ENCODE measurements around the gene SCP2. TPM values are rescaled to one million over a fixed set of nuclear protein-coding genes. Genes with fewer than 3 reads are reported as not detected.

The SCP2 gene
- total and polyA plus RNA-seq, 4 donors = 85.6 to 157 (median 128) TPM

DNA sequence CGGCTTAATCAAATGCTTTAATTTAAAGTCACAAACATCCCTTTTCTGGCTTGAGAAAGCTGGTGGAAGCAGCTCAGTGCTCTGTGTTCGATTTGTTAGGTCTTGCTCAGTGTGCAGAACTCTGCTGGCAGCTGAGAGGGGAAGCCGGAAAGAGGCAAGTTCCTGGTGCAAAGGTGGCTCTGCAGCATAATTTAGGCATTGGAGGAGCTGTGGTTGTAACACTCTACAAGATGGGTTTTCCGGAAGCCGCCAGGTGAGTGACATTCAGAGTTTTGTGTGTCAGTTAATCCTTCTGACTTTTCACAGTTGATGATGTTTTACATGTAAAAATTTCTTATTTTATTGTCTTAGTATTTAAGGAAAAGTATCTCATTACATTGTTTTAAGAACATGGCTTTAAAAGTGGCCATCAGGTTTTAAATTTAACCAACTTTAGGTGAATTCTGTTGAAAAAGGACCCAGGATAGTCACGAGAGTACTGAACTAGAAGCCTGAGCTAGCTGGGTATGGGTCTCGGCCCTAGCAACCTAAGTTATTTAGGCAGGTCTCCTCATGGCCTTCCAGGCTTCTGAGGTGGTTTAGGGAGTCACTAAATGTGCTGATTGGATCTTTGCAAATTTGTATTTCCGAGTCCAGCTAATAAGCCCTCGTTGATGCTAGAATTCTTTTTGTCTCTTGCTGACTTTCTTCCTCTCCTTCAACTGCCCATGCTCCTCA is 87.9 kb downstream of the SCP2 start:
- Histone ChIP-seq H3K9ac (ENCODE audit: insufficient read depth in 1 of 2, low read length in 2 of 2) (peak overlapping the region in 1 of 2 donors; percentile 26), H3K27me3 (ENCODE audit: control insufficient read depth in 3 of 3, insufficient read depth in 3 of 3, low read length in 2 of 3) (no peaks in the 10 kb centered on the region), H3K4me3 (peak overlapping the region; percentile 81), H3K36me3 (ENCODE audit: control insufficient read depth in 4 of 4, insufficient read depth in 4 of 4, low read length in 4 of 4) (peaks cover 0 to 2% (median 0%) of the 10 kb centered on the region in 4 donors), H3K9me3 (ENCODE audit: control insufficient read depth in 4 of 4, insufficient read depth in 3 of 4, low read length in 3 of 4) (no peaks in the 10 kb centered on the region), H3K4me1 (ENCODE audit: control insufficient read depth in 5 of 5, insufficient read depth in 5 of 5, low read length in 5 of 5) (peaks cover 0 to 14% (median 5%) of the 10 kb centered on the region in 5 donors), H3K27ac (ENCODE audit: low read depth in 1 of 2, low read length in 1 of 2) (peak overlapping the region in 1 of 2 donors; percentile 70)
- DNase-seq (peak; percentile 82 to 95 (median 89)), ATAC-seq (ENCODE audit: insufficient read depth, low FRiP score) (peak; percentile 93)
- TF ChIP-seq, protein P1, sequence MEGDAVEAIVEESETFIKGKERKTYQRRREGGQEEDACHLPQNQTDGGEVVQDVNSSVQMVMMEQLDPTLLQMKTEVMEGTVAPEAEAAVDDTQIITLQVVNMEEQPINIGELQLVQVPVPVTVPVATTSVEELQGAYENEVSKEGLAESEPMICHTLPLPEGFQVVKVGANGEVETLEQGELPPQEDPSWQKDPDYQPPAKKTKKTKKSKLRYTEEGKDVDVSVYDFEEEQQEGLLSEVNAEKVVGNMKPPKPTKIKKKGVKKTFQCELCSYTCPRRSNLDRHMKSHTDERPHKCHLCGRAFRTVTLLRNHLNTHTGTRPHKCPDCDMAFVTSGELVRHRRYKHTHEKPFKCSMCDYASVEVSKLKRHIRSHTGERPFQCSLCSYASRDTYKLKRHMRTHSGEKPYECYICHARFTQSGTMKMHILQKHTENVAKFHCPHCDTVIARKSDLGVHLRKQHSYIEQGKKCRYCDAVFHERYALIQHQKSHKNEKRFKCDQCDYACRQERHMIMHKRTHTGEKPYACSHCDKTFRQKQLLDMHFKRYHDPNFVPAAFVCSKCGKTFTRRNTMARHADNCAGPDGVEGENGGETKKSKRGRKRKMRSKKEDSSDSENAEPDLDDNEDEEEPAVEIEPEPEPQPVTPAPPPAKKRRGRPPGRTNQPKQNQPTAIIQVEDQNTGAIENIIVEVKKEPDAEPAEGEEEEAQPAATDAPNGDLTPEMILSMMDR (IDR thresholded peaks at IDR 0.05; ENCODE audit: control extremely low read depth, extremely low read depth) = no peak
- 1 to 3% methylated on average over 9 of the region's 9 CpGs for WGBS, 2 donors

DNA sequence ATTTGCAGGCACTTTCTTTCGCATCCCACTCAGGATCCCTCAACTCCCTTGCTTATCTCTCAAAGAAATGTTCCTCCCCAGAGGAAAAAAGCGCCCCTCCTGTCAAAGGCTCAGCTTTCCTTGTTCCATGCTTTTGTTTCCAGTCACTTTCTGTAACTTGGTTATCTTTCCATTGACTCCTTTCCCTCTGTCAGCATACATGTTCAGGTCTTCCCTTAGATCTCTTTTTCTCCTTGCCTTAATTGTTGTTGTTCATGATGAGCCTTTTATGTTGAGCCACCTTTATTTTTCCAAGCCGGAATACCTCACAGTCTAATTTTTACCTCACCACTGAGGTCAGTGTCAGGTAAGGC is 88.4 kb downstream of the SCP2 start:
- peak overlapping the region in 1 of 2 donors; percentile 70 for H3K27ac ChIP-seq (ENCODE audit: low read depth in 1 of 2, low read length in 1 of 2)
- H3K9me3 ChIP-seq (ENCODE audit: control insufficient read depth in 4 of 4, insufficient read depth in 3 of 4, low read length in 3 of 4) = no peaks in the 10 kb centered on the region

DNA sequence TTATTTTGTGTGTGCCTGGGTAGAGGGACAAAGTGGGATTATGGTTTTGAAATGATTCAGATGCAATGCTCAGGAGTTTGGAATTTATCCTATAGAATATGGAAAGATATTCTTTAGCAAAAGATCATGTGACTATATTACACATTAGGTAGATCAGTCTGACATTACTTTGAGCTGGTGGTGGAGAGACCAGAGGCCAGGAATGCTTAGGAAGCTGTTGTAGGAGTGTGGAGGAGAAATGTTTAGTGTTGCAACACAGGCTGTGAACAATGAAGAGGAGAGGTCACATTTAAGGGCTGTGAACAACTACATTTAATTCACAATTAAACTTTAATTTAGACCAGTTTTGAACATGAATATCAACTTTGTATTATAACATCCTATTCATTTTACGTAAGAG is 89.6 kb downstream of the SCP2 start:
- Histone ChIP-seq H3K4me3 (no peak overlapping the region), H3K9ac (ENCODE audit: insufficient read depth in 1 of 2, low read length in 2 of 2) (no peak overlapping the region), H3K27ac (ENCODE audit: low read depth in 1 of 2, low read length in 1 of 2) (no peak overlapping the region), H3K4me1 (ENCODE audit: control insufficient read depth in 5 of 5, insufficient read depth in 5 of 5, low read length in 5 of 5) (peaks cover 0 to 14% (median 5%) of the 10 kb centered on the region in 5 donors), H3K36me3 (ENCODE audit: control insufficient read depth in 4 of 4, insufficient read depth in 4 of 4, low read length in 4 of 4) (peaks cover 0 to 2% (median 0%) of the 10 kb centered on the region in 4 donors), H3K9me3 (ENCODE audit: control insufficient read depth in 4 of 4, insufficient read depth in 3 of 4, low read length in 3 of 4) (no peaks in the 10 kb centered on the region), H3K27me3 (ENCODE audit: control insufficient read depth in 3 of 3, insufficient read depth in 3 of 3, low read length in 2 of 3) (no peaks in the 10 kb centered on the region)
- TF ChIP-seq, protein P1 (IDR thresholded peaks at IDR 0.05; ENCODE audit: control extremely low read depth, extremely low read depth) = no peak
- no peak for ATAC-seq (ENCODE audit: insufficient read depth, low FRiP score)
- WGBS, 2 donors = 97 to 100% methylated on average over 1 of the region's 1 CpG
- no peak for DNase-seq

More for the DNA sequence above, 88.4 kb downstream of the SCP2 start:
- TF ChIP-seq, protein P1 (IDR thresholded peaks at IDR 0.05; ENCODE audit: control extremely low read depth, extremely low read depth) = no peak
- no peak for ATAC-seq (ENCODE audit: insufficient read depth, low FRiP score)
- H3K4me1 ChIP-seq (ENCODE audit: control insufficient read depth in 5 of 5, insufficient read depth in 5 of 5, low read length in 5 of 5) = peaks cover 0 to 14% (median 5%) of the 10 kb centered on the region in 5 donors
- H3K36me3 ChIP-seq (ENCODE audit: control insufficient read depth in 4 of 4, insufficient read depth in 4 of 4, low read length in 4 of 4) = peaks cover 0 to 2% (median 0%) of the 10 kb centered on the region in 4 donors
- 34 to 38% methylated on average over 3 of the region's 3 CpGs for WGBS, 2 donors
- peak overlapping the region; percentile 81 for H3K4me3 ChIP-seq
- no peaks in the 10 kb centered on the region for H3K27me3 ChIP-seq (ENCODE audit: control insufficient read depth in 3 of 3, insufficient read depth in 3 of 3, low read length in 2 of 3)
- H3K9ac ChIP-seq (ENCODE audit: insufficient read depth in 1 of 2, low read length in 2 of 2) = peak overlapping the region in 1 of 2 donors; percentile 26
- DNase-seq = no peak
